Erythroblast (primary cell): Measurements from ENCODE around the gene SYNE2.

ENCODE experiments used
- GATA1 ChIP-seq: IDR thresholded peaks from 2 replicates; pipeline ENCODE4 v1.6.1; 2011; ENCODE audit warnings: low read depth, mild to moderate bottlenecking, control low read depth, low read length, moderate library complexity
- POLR2A ChIP-seq: IDR thresholded peaks from 2 replicates; pipeline ENCODE4 v1.6.1; 2011; ENCODE audit warnings: mild to moderate bottlenecking, low read length

DNA sequence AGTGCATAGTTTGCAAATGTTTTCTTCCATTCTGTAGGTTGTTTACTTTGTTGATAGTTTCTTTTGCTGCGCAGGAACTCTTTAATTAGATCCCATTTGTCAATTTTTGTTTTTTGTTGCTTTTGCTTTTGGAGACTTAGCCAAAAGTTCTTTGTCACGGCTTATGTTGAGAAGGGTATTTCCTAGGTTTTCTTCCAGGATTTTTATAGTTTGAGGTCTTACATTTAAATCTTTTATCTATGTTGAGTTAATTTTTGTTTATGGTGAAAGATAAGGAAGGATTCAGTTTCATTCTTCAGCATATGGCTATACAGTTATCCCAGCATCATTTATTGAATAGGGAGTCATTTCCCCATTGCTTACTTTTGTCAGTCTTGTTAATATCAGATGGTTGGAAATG is 51.9 kb downstream of the SYNE2 start:
- TF ChIP-seq POLR2A, result no peak
- no peak for TF ChIP-seq GATA1
